ENCODE measurements around the gene SUPV3L1. TPM values are rescaled to one million over a fixed set of nuclear protein-coding genes. Genes with fewer than 3 reads are reported as not detected.

Gene SUPV3L1
- total and polyA plus RNA-seq, 4 donors = 17.0 to 52.7 (median 23.2) TPM

- 60 to 84% methylated on average over 6 of the region's 6 CpGs for WGBS, 2 donors
- Histone ChIP-seq H3K27me3 (ENCODE audit: control insufficient read depth in 3 of 3, insufficient read depth in 3 of 3, low read length in 2 of 3) (no peaks in the 10 kb centered on the region), H3K9me3 (ENCODE audit: control insufficient read depth in 4 of 4, insufficient read depth in 3 of 4, low read length in 3 of 4) (peaks cover 0 to 4% (median 0%) of the 10 kb centered on the region in 4 donors), H3K4me1 (ENCODE audit: control insufficient read depth in 5 of 5, insufficient read depth in 5 of 5, low read length in 5 of 5) (no peaks in the 10 kb centered on the region), H3K4me3 (no peak overlapping the region), H3K27ac (ENCODE audit: low read depth in 1 of 2, low read length in 1 of 2) (no peak overlapping the region), H3K9ac (ENCODE audit: insufficient read depth in 1 of 2, low read length in 2 of 2) (no peak overlapping the region), H3K36me3 (ENCODE audit: control insufficient read depth in 4 of 4, insufficient read depth in 4 of 4, low read length in 4 of 4) (no peaks in the 10 kb centered on the region)
- ATAC-seq (ENCODE audit: insufficient read depth, low FRiP score) (no peak), DNase-seq (no peak)
- no peak for TF ChIP-seq CTCF (IDR thresholded peaks at IDR 0.05; ENCODE audit: control extremely low read depth, extremely low read depth)
These were observed 34.7 kb downstream of the SUPV3L1 start for GRCh38 chr10:69214666-69215131.

- 13 to 30% methylated on average over 10 of the region's 10 CpGs for WGBS, 2 donors
- Histone ChIP-seq H3K27me3 (ENCODE audit: control insufficient read depth in 3 of 3, insufficient read depth in 3 of 3, low read length in 2 of 3) (no peaks in the 10 kb centered on the region), H3K27ac (ENCODE audit: low read depth in 1 of 2, low read length in 1 of 2) (no peak overlapping the region), H3K36me3 (ENCODE audit: control insufficient read depth in 4 of 4, insufficient read depth in 4 of 4, low read length in 4 of 4) (no peaks in the 10 kb centered on the region), H3K9ac (ENCODE audit: insufficient read depth in 1 of 2, low read length in 2 of 2) (no peak overlapping the region), H3K9me3 (ENCODE audit: control insufficient read depth in 4 of 4, insufficient read depth in 3 of 4, low read length in 3 of 4) (peaks cover 0 to 4% (median 0%) of the 10 kb centered on the region in 4 donors), H3K4me1 (ENCODE audit: control insufficient read depth in 5 of 5, insufficient read depth in 5 of 5, low read length in 5 of 5) (no peaks in the 10 kb centered on the region), H3K4me3 (no peak overlapping the region)
- DNase-seq (no peak), ATAC-seq (ENCODE audit: insufficient read depth, low FRiP score) (no peak)
- TF ChIP-seq CTCF (IDR thresholded peaks at IDR 0.05; ENCODE audit: control extremely low read depth, extremely low read depth) = no peak
These were observed 35.6 kb downstream of the SUPV3L1 start for GRCh38 chr10:69215405-69216171.

- H3K4me3 ChIP-seq = no peak overlapping the region
- no peaks in the 10 kb centered on the region for H3K36me3 ChIP-seq (ENCODE audit: control insufficient read depth in 4 of 4, insufficient read depth in 4 of 4, low read length in 4 of 4)
- WGBS, 2 donors = 90 to 96% methylated on average over 11 of the region's 11 CpGs
- no peak overlapping the region for H3K9ac ChIP-seq (ENCODE audit: insufficient read depth in 1 of 2, low read length in 2 of 2)
- ATAC-seq (ENCODE audit: insufficient read depth, low FRiP score) = no peak
- DNase-seq = no peak
- H3K27me3 ChIP-seq (ENCODE audit: control insufficient read depth in 3 of 3, insufficient read depth in 3 of 3, low read length in 2 of 3) = no peaks in the 10 kb centered on the region
- TF ChIP-seq CTCF (IDR thresholded peaks at IDR 0.05; ENCODE audit: control extremely low read depth, extremely low read depth) = no peak
- no peaks in the 10 kb centered on the region for H3K4me1 ChIP-seq (ENCODE audit: control insufficient read depth in 5 of 5, insufficient read depth in 5 of 5, low read length in 5 of 5)
- no peak overlapping the region for H3K27ac ChIP-seq (ENCODE audit: low read depth in 1 of 2, low read length in 1 of 2)
- peaks cover 0 to 4% (median 0%) of the 10 kb centered on the region in 4 donors for H3K9me3 ChIP-seq (ENCODE audit: control insufficient read depth in 4 of 4, insufficient read depth in 3 of 4, low read length in 3 of 4)
These were observed 36.6 kb downstream of the SUPV3L1 start for GRCh38 chr10:69216577-69217118.
